Endothelial cell of umbilical vein (primary cell): ENCODE results near the gene TAPBPL. TPM values are rescaled to one million over a fixed set of nuclear protein-coding genes. Genes with fewer than 3 reads are reported as not detected.

ENCODE experiments used
- BruUV-seq: library from RNA; stranded (reverse); fragments of 400-500 nt; replicated peaks from 2 replicates; lab custom pipeline; 2021; lab: Mats Ljungman, UMichigan
- CTCF ChIA-PET: fragments of 300-600, 350-600 bp; sonication (Branson Sonifier 250); formaldehyde crosslinking; loops from one replicate; lab custom pipeline; 2021; ENCODE audit warnings: antibody characterized with exemption, inconsistent platforms; lab: Charles Lee
- POLR2A ChIA-PET: fragments of 300-600, 350-600 bp; sonication (Branson Sonifier 250); formaldehyde crosslinking; loops from one replicate; lab custom pipeline; 2021; ENCODE audit warnings: antibody characterized with exemption, inconsistent platforms; lab: Charles Lee
- DNase-seq: peaks from one replicate; pipeline ENCODE4 v3.0.0-alpha.2; 2011; ENCODE audit warnings: low read depth, low spot score
- FAIRE-seq: peaks from 2 replicates; lab custom pipeline; 2011; peaks lifted over from hg19 to GRCh38; lab: Jason Lieb, UNC
- H2AFZ ChIP-seq: 2 replicates; pipeline ENCODE4 v1.6.0; 2012; ENCODE audit warnings: low read depth, low read length, control low read depth, inconsistent platforms
- H3K27ac ChIP-seq: 2 replicates; pipeline ENCODE4 v1.5.1; 2011; ENCODE audit warnings: low read depth, mild to moderate bottlenecking, control low read depth, low read length, moderate library complexity; ENCODE audit not compliant: insufficient read depth
- H3K27me3 ChIP-seq, 2 experiments: 2 replicates each; pipeline versions ENCODE4 v1.6.0 to v1.6.1; 2011; ENCODE audit warnings: low read length in 2 of 2, mixed read lengths in 1 of 2; ENCODE audit not compliant: control insufficient read depth in 2 of 2, insufficient read depth in 2 of 2
- H3K36me3 ChIP-seq, 2 experiments: 2 replicates in 1 of 2; 3 replicates in 1 of 2; pipeline ENCODE4 v1.5.1; 2011; ENCODE audit warnings: low read length in 2 of 2, mild to moderate bottlenecking in 1 of 2, moderate library complexity in 1 of 2; ENCODE audit not compliant: control insufficient read depth in 2 of 2, insufficient read depth in 2 of 2; ENCODE audit errors: extremely low read depth in 1 of 2
- H3K4me1 ChIP-seq: 3 replicates; pipeline ENCODE4 v1.5.1; 2011; ENCODE audit warnings: mild to moderate bottlenecking, low read length; ENCODE audit not compliant: control insufficient read depth, insufficient read depth; ENCODE audit errors: extremely low read depth
- H3K4me2 ChIP-seq: 2 replicates; pipeline ENCODE4 v1.6.1; 2011; ENCODE audit warnings: low read length, control low read depth, mixed read lengths; ENCODE audit not compliant: insufficient read depth
- H3K4me3 ChIP-seq, 3 experiments: fragments of 200-600 bp in 1 of 3; sonication (generic), shearing (Covaris generic) in 1 of 3; replicated peaks in 1 of 3; 2 replicates each; pipeline ENCODE4 v1.5.1; 2011 to 2016; ENCODE audit warnings: control low read depth in 3 of 3, low read length in 3 of 3, mild to moderate bottlenecking in 2 of 3, inconsistent platforms in 1 of 3, low read depth in 1 of 3, moderate library complexity in 1 of 3; ENCODE audit not compliant: insufficient read depth in 1 of 3
- H3K79me2 ChIP-seq: 2 replicates; pipeline ENCODE4 v1.6.0; 2012; ENCODE audit warnings: low read length, inconsistent platforms; ENCODE audit not compliant: control insufficient read depth, insufficient read depth
- H3K9ac ChIP-seq: replicated peaks from 2 replicates; pipeline ENCODE3; 2011; ENCODE audit warnings: low read length, control low read depth; ENCODE audit not compliant: insufficient read depth; ENCODE audit errors: extremely low read depth
- H3K9me1 ChIP-seq: replicated peaks from 3 replicates; pipeline ENCODE4 v1.6.0; 2011; ENCODE audit warnings: mild to moderate bottlenecking, low read length; ENCODE audit not compliant: control insufficient read depth, insufficient read depth; ENCODE audit errors: extremely low read depth
- H3K9me3 ChIP-seq: replicated peaks from 2 replicates; pipeline ENCODE4 v1.5.1; 2012; ENCODE audit warnings: low read length, inconsistent platforms; ENCODE audit not compliant: control insufficient read depth, insufficient read depth
- H4K20me1 ChIP-seq: replicated peaks from 2 replicates; pipeline ENCODE3; 2011; ENCODE audit warnings: mild to moderate bottlenecking, low read length; ENCODE audit not compliant: control insufficient read depth, insufficient read depth; ENCODE audit errors: extremely low read depth
- CTCF ChIP-seq, 2 donors: IDR thresholded peaks; 1 replicate in 1 of 2; 2 replicates in 1 of 2; pipeline ENCODE4 v1.5.1; 2011; ENCODE audit warnings: low read length in 2 of 2, mild to moderate bottlenecking in 2 of 2, moderate library complexity in 2 of 2, control low read depth in 1 of 2, inconsistent platforms in 1 of 2, low read depth in 1 of 2; ENCODE audit not compliant: insufficient read depth in 1 of 2; ENCODE audit errors: extremely low read depth in 1 of 2
- EZH2 ChIP-seq: IDR thresholded peaks from 2 replicates; pipeline ENCODE4 v1.6.1; 2012; ENCODE audit warnings: borderline replicate concordance, low read depth, mild to moderate bottlenecking, moderate library complexity, low read length, inconsistent platforms; ENCODE audit not compliant: severe bottlenecking
- FOS ChIP-seq: IDR thresholded peaks from 2 replicates; pipeline ENCODE4 v1.6.1; 2011; ENCODE audit warnings: mild to moderate bottlenecking, low read length, moderate library complexity, borderline replicate concordance; ENCODE audit not compliant: insufficient read depth
- GATA2 ChIP-seq: IDR thresholded peaks from 2 replicates; pipeline ENCODE4 v1.7.0; 2011; ENCODE audit warnings: low read depth, mild to moderate bottlenecking, moderate library complexity, mixed read lengths, low read length; ENCODE audit not compliant: insufficient read length, insufficient read depth
- JUN ChIP-seq: IDR thresholded peaks from 2 replicates; pipeline ENCODE4 v1.6.1; 2011; ENCODE audit warnings: borderline replicate concordance, low read depth; ENCODE audit not compliant: insufficient read length, insufficient read depth
- MAX ChIP-seq: IDR thresholded peaks from 2 replicates; pipeline ENCODE4 v1.6.1; 2011; ENCODE audit not compliant: insufficient read depth, insufficient read length
- MYC ChIP-seq: IDR thresholded peaks from one replicate; pipeline ENCODE4 v1.6.1; 2011; ENCODE audit warnings: mild to moderate bottlenecking, low read depth, low read length
- POLR2A ChIP-seq: IDR thresholded peaks from 2 replicates; pipeline ENCODE4 v1.6.1; 2012; ENCODE audit warnings: low read depth, mild to moderate bottlenecking, control low read depth, low read length
- POLR2AphosphoS5 ChIP-seq: IDR thresholded peaks from 2 replicates; pipeline ENCODE4 v1.6.1; 2012; ENCODE audit warnings: low read depth, mild to moderate bottlenecking, control low read depth, low read length, moderate library complexity; ENCODE audit not compliant: insufficient read depth
- dilution Hi-C: fragments of 300-500 bp; cut with MboI; formaldehyde crosslinking; loops from one replicate; pipeline ENCODE4 v1.15.0; 2019; ENCODE audit warnings: low sequenced_read_pairs; ENCODE audit not compliant: extremely low pct_ligation_motif_present
- intact Hi-C: fragments of 100-400 bp; cut with micrococcal nuclease; formaldehyde crosslinking; loops from one replicate; pipeline ENCODE4 v1.10.0; 2022
- polyA plus RNA-seq, 4 experiments: library from polyadenylated mRNA; depleted of rRNA in 3 of 4; stranded (reverse) in 3 of 4; unstranded in 1 of 4; fragments of >200 nt; gene quantifications; 2 replicates each; pipeline versions ENCODE4 v1.2.1 to v1.2.3, GENCODE V29; 2011 to 2012; ENCODE audit warnings: missing spikeins in 1 of 4
- total RNA-seq: library from RNA; stranded (reverse); gene quantifications from 2 replicates; pipeline ENCODE4 v1.2.3, GENCODE V29; 2021

TAPBPL gene
- total and polyA plus RNA-seq, 2 donors (not counting 3 experiments of a cell fraction or from before 2014, with no cell fraction given): 11.7 to 28.6 TPM

- ChIA-PET POLR2A (no interaction called here), CTCF (no interaction called here)
- no peaks in the 10 kb centered on the region for H3K27me3 ChIP-seq
- TF ChIP-seq CTCF (IDR thresholded peaks at IDR 0.05; ENCODE audit: extremely low read depth in 1 of 2, insufficient read depth in 1 of 2, low read depth in 1 of 2, low read length in 2 of 2) (no peak), POLR2A (peak; percentile 44), MYC (no peak), JUN (peak; percentile 73), POLR2AphosphoS5 (peak; percentile 54), MAX (peak; percentile 30), FOS (peak; percentile 39), GATA2 (no peak), EZH2 (no peak)
- FAIRE-seq (peak; percentile 98), DNase-seq (peak; percentile 97)
- BruUV-seq: no TSS peak
- no peaks in the 10 kb centered on the region for H3K9me3 ChIP-seq
- peak overlapping the region; percentile 96 for H3K27ac ChIP-seq
- peak overlapping the region in 1 of 3 experiments; percentile 4 for H3K4me3 ChIP-seq
- H3K4me2 ChIP-seq: peak overlapping the region; percentile 72
- peaks cover 18% of the 10 kb centered on the region for H3K4me1 ChIP-seq
- no peaks in the 10 kb centered on the region for H3K9me1 ChIP-seq
- H2AFZ ChIP-seq: peak overlapping the region; percentile 94
- intact Hi-C loops (loop anchor here (1.0 kb wide), 1 partner anchor 21 kb away; no protein-coding TSS in a partner anchor), dilution Hi-C loops (no loop called here)
- H3K79me2 ChIP-seq: no peaks in the 10 kb centered on the region
- no peaks in the 10 kb centered on the region for H4K20me1 ChIP-seq
- H3K9ac ChIP-seq: peak overlapping the region; percentile 79
- H3K36me3 ChIP-seq: no peaks in the 10 kb centered on the region
Measured at GRCh38 chr12:6430124-6430989, 21.5 kb upstream of the TAPBPL start.
